Glutamatergic neuron (in vitro differentiated cells): ENCODE results near the gene RASD2. TPM values are rescaled to one million over a fixed set of nuclear protein-coding genes. Genes with fewer than 3 reads are reported as not detected.

Experiments
- DNase-seq: peaks from one replicate; pipeline ENCODE4 v3.0.0; 2022
- H3K27ac Mint-ChIP-seq: one replicate; pipeline ENCODE4 v1.8.0; 2020; ENCODE audit warnings: mild to moderate bottlenecking, mixed read lengths, inconsistent platforms; ENCODE audit not compliant: unreplicated experiment
- H3K27me3 Mint-ChIP-seq: one replicate; pipeline ENCODE4 v1.8.0; 2020; ENCODE audit warnings: mild to moderate bottlenecking, moderate library complexity, mixed read lengths, inconsistent platforms; ENCODE audit not compliant: unreplicated experiment
- H3K36me3 Mint-ChIP-seq: one replicate; pipeline ENCODE4 v1.8.0; 2020; ENCODE audit warnings: mild to moderate bottlenecking, mixed read lengths, inconsistent platforms; ENCODE audit not compliant: unreplicated experiment
- H3K4me1 Mint-ChIP-seq: one replicate; pipeline ENCODE4 v1.8.0; 2020; ENCODE audit warnings: mild to moderate bottlenecking, low read depth, mixed read lengths, inconsistent platforms; ENCODE audit not compliant: unreplicated experiment
- H3K4me3 Mint-ChIP-seq: one replicate; pipeline ENCODE4 v1.8.0; 2020; ENCODE audit warnings: mild to moderate bottlenecking, mixed read lengths, inconsistent platforms; ENCODE audit not compliant: unreplicated experiment
- H3K9me3 Mint-ChIP-seq: one replicate; pipeline ENCODE4 v1.8.0; 2020; ENCODE audit warnings: mild to moderate bottlenecking, moderate library complexity, mixed read lengths, inconsistent platforms; ENCODE audit not compliant: unreplicated experiment
- CTCF ChIP-seq: fragments of 200-600 bp; sonication (generic); IDR thresholded peaks from one replicate; pipeline ENCODE4 v1.5.0; 2021; ENCODE audit not compliant: partially characterized antibody, unreplicated experiment
- total RNA-seq: library from RNA; stranded (reverse); fragmentation: NEBNext Ultra II Directional; extraction: Animal tissue kit (Norgen Biotek cat#: 25700); gene quantifications from one replicate; pipeline ENCODE4 v1.2.1, GENCODE V29; 2021; ENCODE audit not compliant: unreplicated experiment

Gene RASD2
- total RNA-seq, 1 donor from 2014 or later, result 0.20 TPM

- peaks cover 10% of the 10 kb centered on the region for H3K9me3 Mint-ChIP-seq
- H3K36me3 Mint-ChIP-seq, result no peaks in the 10 kb centered on the region
- no peak for TF ChIP-seq CTCF
- no peak overlapping the region for H3K4me3 Mint-ChIP-seq
- no peak overlapping the region for H3K27ac Mint-ChIP-seq
- DNase-seq, result no peak
- peaks cover 11% of the 10 kb centered on the region for H3K27me3 Mint-ChIP-seq
- H3K4me1 Mint-ChIP-seq, result peaks cover 40% of the 10 kb centered on the region
These were observed 24.6 kb downstream of the RASD2 start for GRCh38 chr22:35564975-35565867.

GRCh38 chr22:35567351-35568141, 26.9 kb downstream of the RASD2 start:
- peaks cover 42% of the 10 kb centered on the region for H3K4me1 Mint-ChIP-seq
- peaks cover 6% of the 10 kb centered on the region for H3K27me3 Mint-ChIP-seq
- no peak for TF ChIP-seq CTCF
- peaks cover 6% of the 10 kb centered on the region for H3K9me3 Mint-ChIP-seq
- DNase-seq, result peak; percentile 84
- no peaks in the 10 kb centered on the region for H3K36me3 Mint-ChIP-seq
- H3K4me3 Mint-ChIP-seq, result peak overlapping the region; percentile 50
- peak overlapping the region; percentile 52 for H3K27ac Mint-ChIP-seq

GRCh38 chr22:35568751-35569739, 28.4 kb downstream of the RASD2 start:
- peaks cover 2% of the 10 kb centered on the region for H3K27me3 Mint-ChIP-seq
- no peak overlapping the region for H3K27ac Mint-ChIP-seq
- no peak for DNase-seq

GRCh38 chr22:35569916-35570315, 29.3 kb downstream of the RASD2 start:
- Mint-ChIP-seq H3K27me3 (peaks cover 4% of the 10 kb centered on the region), H3K36me3 (no peaks in the 10 kb centered on the region), H3K27ac (no peak overlapping the region), H3K4me3 (no peak overlapping the region), H3K9me3 (peaks cover 3% of the 10 kb centered on the region), H3K4me1 (peaks cover 35% of the 10 kb centered on the region)
- no peak for DNase-seq
- no peak for TF ChIP-seq CTCF

More at GRCh38 chr22:35568751-35569739, 28.4 kb downstream of the RASD2 start:
- Mint-ChIP-seq H3K36me3 (no peaks in the 10 kb centered on the region), H3K4me3 (peak overlapping the region; percentile 18), H3K9me3 (peaks cover 3% of the 10 kb centered on the region), H3K4me1 (peaks cover 36% of the 10 kb centered on the region)
- TF ChIP-seq CTCF, result no peak
